ENCODE data around the gene KMT2A. TPM values are rescaled to one million over a fixed set of nuclear protein-coding genes. Genes with fewer than 3 reads are reported as not detected.
A peak's percentile ranks its signal among the peaks of the same experiment; 100 is the strongest.

Gene KMT2A
- total RNA-seq, 2 donors from 2014 or later, result 33.8 to 45.1 TPM

- intact Hi-C loops (cut with DNase I), result loop anchor here (5.0 kb wide), 1 partner anchor 34 kb away; the partner anchor contains the start of gene ATP5MG
- no peaks in the 10 kb centered on the region for H3K4me1 ChIP-seq
Measured at GRCh38 chr11:118436639-118437207, 431 bp downstream of the KMT2A start.

GRCh38 chr11:118437208-118438125 lies 1.2 kb downstream of the KMT2A start:
- DNase-seq, result peak; percentile 64
- Histone ChIP-seq H3K9me3 (no peaks in the 10 kb centered on the region), H3K27ac (peak overlapping the region; percentile 91), H3K36me3 (no peaks in the 10 kb centered on the region), H3K4me3 (peak overlapping the region; percentile 95), H3K9ac (ENCODE audit: low read depth in 2 of 2, low read length in 2 of 2) (peak overlapping the region; percentile 91 to 98), H3K4me1 (peaks cover 4% of the 10 kb centered on the region), H3K27me3 (no peaks in the 10 kb centered on the region)
- intact Hi-C loops (cut with DNase I), result loop anchor here (5.0 kb wide), 1 partner anchor 35 kb away; the partner anchor contains the start of gene ATP5MG
- TF ChIP-seq, protein P1, sequence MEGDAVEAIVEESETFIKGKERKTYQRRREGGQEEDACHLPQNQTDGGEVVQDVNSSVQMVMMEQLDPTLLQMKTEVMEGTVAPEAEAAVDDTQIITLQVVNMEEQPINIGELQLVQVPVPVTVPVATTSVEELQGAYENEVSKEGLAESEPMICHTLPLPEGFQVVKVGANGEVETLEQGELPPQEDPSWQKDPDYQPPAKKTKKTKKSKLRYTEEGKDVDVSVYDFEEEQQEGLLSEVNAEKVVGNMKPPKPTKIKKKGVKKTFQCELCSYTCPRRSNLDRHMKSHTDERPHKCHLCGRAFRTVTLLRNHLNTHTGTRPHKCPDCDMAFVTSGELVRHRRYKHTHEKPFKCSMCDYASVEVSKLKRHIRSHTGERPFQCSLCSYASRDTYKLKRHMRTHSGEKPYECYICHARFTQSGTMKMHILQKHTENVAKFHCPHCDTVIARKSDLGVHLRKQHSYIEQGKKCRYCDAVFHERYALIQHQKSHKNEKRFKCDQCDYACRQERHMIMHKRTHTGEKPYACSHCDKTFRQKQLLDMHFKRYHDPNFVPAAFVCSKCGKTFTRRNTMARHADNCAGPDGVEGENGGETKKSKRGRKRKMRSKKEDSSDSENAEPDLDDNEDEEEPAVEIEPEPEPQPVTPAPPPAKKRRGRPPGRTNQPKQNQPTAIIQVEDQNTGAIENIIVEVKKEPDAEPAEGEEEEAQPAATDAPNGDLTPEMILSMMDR (IDR thresholded peaks at IDR 0.05), result no peak

More at GRCh38 chr11:118436639-118437207, 431 bp downstream of the KMT2A start:
- Histone ChIP-seq H3K4me3 (peak overlapping the region; percentile 95), H3K27ac (peak overlapping the region; percentile 91), H3K9ac (ENCODE audit: low read depth in 2 of 2, low read length in 2 of 2) (peak overlapping the region; percentile 91 to 98), H3K9me3 (no peaks in the 10 kb centered on the region), H3K27me3 (no peaks in the 10 kb centered on the region), H3K36me3 (no peaks in the 10 kb centered on the region)
- TF ChIP-seq, protein P1 (IDR thresholded peaks at IDR 0.05), result no peak
- no peak for DNase-seq

DNA sequence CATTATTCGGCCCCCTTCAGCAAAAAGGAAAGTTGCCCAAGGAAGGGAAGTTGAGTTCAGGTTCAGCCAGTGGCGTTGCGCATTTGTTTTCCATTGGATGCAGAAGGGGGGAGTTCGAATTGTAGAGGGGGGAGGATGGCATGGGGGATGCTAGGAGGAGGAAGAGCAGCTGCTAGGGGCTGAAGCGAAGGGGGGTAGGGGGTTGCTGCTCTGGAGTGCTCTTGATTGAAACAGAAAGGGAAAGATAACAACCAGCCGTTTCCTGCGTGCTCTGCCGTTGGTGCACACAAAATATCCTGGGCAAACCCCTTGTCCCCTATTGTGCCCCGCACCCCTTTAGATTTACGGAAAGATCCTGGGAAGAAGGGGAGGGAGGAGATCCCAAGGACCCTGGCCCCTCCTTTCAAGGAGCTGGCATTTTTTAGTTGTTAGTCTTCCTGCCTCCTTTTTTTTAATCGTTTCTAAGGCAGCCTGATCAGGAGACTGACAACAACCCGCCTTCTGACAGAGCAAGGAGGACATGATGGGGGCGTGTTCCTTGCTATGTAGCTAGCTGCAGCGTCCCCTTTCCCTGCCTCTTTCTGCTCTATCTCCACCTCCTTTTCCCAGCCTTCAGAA lies 2.1 kb downstream of the KMT2A start:
- Histone ChIP-seq H3K9me3 (no peaks in the 10 kb centered on the region), H3K27me3 (no peaks in the 10 kb centered on the region), H3K4me1 (peaks cover 9% of the 10 kb centered on the region), H3K27ac (peak overlapping the region; percentile 91), H3K4me3 (peak overlapping the region; percentile 95), H3K36me3 (no peaks in the 10 kb centered on the region), H3K9ac (ENCODE audit: low read depth in 2 of 2, low read length in 2 of 2) (peak overlapping the region; percentile 91 to 98)
- DNase-seq, result peak; percentile 62
- intact Hi-C loops (cut with DNase I), result loop anchor here (5.0 kb wide), 1 partner anchor 36 kb away; the partner anchor contains the start of gene ATP5MG
- TF ChIP-seq, protein P1 (IDR thresholded peaks at IDR 0.05), result no peak

- no peak overlapping the region for H3K9ac ChIP-seq (ENCODE audit: low read depth in 2 of 2, low read length in 2 of 2)
- DNase-seq, result no peak
- TF ChIP-seq, protein P1 (IDR thresholded peaks at IDR 0.05), result no peak
- H3K27ac ChIP-seq, result no peak overlapping the region
- no peaks in the 10 kb centered on the region for H3K27me3 ChIP-seq
- peaks cover 9% of the 10 kb centered on the region for H3K4me1 ChIP-seq
- H3K4me3 ChIP-seq, result no peak overlapping the region
- no peaks in the 10 kb centered on the region for H3K9me3 ChIP-seq
- no peaks in the 10 kb centered on the region for H3K36me3 ChIP-seq
- intact Hi-C loops (cut with DNase I), result loop anchor here (5.0 kb wide), 1 partner anchor 37 kb away; the partner anchor contains the start of gene ATP5MG
Measured at GRCh38 chr11:118439646-118440045, 3.4 kb downstream of the KMT2A start.

DNA sequence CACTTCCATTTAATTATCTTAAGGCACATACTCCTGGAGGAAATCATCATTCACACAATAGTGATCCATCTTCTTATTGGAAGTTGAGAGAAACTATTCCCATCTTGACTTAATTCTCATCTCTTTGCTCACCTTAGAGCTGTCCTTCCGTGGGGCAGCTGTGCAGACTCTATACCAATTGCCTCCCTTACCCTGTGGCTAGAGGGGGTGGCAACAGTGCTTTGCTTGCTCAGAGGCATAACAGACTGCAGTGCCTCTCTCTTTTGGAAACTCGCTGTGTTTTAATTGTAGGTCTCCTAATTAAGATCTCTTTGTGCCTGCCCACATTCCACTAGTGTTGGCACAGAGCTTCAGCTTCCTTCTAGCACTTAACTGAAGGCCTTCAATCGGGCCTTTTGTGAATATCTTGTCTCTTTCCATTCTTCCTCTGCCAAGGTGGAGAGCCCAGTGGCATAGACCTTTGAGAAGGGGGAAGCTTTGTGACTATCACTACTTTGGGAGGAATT lies 5.5 kb downstream of the KMT2A start:
- TF ChIP-seq, protein P1 (IDR thresholded peaks at IDR 0.05), result no peak
- intact Hi-C loops (cut with DNase I), result no loop called here
- H3K9me3 ChIP-seq, result no peaks in the 10 kb centered on the region
- no peak overlapping the region for H3K9ac ChIP-seq (ENCODE audit: low read depth in 2 of 2, low read length in 2 of 2)
- H3K4me3 ChIP-seq, result no peak overlapping the region
- H3K4me1 ChIP-seq, result peaks cover 9% of the 10 kb centered on the region
- no peaks in the 10 kb centered on the region for H3K36me3 ChIP-seq
- H3K27me3 ChIP-seq, result no peaks in the 10 kb centered on the region
- DNase-seq, result no peak
- no peak overlapping the region for H3K27ac ChIP-seq
